IMR-90 (cell line): ENCODE results near the gene TBC1D9.

ENCODE experiments used
- RCOR1 ChIP-seq: IDR thresholded peaks from 2 replicates; pipeline ENCODE4 v1.6.1; 2012; ENCODE audit warnings: mild to moderate bottlenecking, low read length, improper control_type of control experiment; ENCODE audit not compliant: insufficient replicate concordance
- TF ChIP-seq, protein P1 (sequence below): conservative IDR thresholded peaks from 2 replicates; pipeline ENCODE4 v1.5.1; 2012; ENCODE audit warnings: mild to moderate bottlenecking, low read depth, low read length, improper control_type of control experiment

DNA sequence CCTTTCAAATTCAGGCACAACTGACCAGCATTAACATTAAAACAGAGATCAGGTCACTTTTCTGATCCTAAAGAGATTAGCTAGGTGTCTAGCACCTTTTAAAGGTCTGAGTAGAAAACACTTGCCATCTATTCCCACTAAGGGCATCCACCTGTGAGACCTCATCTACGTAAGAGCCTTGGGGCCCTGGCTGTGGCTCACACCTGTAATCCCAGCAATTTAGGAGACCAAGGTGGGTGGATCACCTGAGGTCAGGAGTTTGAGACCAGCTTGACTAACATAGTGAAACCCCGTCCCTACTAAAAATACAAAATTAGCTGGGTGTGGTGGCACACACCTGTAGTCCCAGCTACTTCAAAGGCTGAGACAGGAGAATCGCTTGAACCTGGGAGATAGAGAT lies 11.8 kb downstream of the TBC1D9 start:
- TF ChIP-seq, protein P1, sequence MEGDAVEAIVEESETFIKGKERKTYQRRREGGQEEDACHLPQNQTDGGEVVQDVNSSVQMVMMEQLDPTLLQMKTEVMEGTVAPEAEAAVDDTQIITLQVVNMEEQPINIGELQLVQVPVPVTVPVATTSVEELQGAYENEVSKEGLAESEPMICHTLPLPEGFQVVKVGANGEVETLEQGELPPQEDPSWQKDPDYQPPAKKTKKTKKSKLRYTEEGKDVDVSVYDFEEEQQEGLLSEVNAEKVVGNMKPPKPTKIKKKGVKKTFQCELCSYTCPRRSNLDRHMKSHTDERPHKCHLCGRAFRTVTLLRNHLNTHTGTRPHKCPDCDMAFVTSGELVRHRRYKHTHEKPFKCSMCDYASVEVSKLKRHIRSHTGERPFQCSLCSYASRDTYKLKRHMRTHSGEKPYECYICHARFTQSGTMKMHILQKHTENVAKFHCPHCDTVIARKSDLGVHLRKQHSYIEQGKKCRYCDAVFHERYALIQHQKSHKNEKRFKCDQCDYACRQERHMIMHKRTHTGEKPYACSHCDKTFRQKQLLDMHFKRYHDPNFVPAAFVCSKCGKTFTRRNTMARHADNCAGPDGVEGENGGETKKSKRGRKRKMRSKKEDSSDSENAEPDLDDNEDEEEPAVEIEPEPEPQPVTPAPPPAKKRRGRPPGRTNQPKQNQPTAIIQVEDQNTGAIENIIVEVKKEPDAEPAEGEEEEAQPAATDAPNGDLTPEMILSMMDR = no peak
- no peak for TF ChIP-seq RCOR1
